Measurements from ENCODE around the gene DMRTC2.

Gene DMRTC2

GRCh38 chr19:41866284-41866683 lies 21.4 kb downstream of the DMRTC2 start:
- peaks cover 27% of the 10 kb centered on the region for H3K4me1 ChIP-seq (ENCODE audit: control insufficient read depth, insufficient read depth, low read length)
- H3K36me3 ChIP-seq (ENCODE audit: control insufficient read depth in 2 of 2, insufficient read depth in 1 of 2, low read length in 2 of 2) = peaks cover 97 to 98% of the 10 kb centered on the region in 2 experiments
- ChIA-PET CTCF (interaction anchor here (1.1 kb wide), 1 partner anchor 86 kb away, joined by 3 read pairs; no protein-coding TSS in a partner anchor), POLR2A (interaction anchor here (0.5 to 2.7 kb wide), 7 partner anchors 10 to 220 kb away, joined by 3 to 9 read pairs (median 5); partner anchors contain the start of gene RABAC1)
- H3K9me3 ChIP-seq (ENCODE audit: control insufficient read depth, insufficient read depth, low read depth, low read length) = no peaks in the 10 kb centered on the region
- TF ChIP-seq, protein P1, sequence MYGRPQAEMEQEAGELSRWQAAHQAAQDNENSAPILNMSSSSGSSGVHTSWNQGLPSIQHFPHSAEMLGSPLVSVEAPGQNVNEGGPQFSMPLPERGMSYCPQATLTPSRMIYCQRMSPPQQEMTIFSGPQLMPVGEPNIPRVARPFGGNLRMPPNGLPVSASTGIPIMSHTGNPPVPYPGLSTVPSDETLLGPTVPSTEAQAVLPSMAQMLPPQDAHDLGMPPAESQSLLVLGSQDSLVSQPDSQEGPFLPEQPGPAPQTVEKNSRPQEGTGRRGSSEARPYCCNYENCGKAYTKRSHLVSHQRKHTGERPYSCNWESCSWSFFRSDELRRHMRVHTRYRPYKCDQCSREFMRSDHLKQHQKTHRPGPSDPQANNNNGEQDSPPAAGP (tag by site-specific recombination; IDR thresholded peaks at IDR 0.05) = 0 out of 2 replicates have a peak, but pooled peaks have one; percentile 17
- no peak for TF ChIP-seq ZFP41 (tag by site-specific recombination; IDR thresholded peaks at IDR 0.05; ENCODE audit: borderline replicate concordance)
- TF ChIP-seq, protein P2, sequence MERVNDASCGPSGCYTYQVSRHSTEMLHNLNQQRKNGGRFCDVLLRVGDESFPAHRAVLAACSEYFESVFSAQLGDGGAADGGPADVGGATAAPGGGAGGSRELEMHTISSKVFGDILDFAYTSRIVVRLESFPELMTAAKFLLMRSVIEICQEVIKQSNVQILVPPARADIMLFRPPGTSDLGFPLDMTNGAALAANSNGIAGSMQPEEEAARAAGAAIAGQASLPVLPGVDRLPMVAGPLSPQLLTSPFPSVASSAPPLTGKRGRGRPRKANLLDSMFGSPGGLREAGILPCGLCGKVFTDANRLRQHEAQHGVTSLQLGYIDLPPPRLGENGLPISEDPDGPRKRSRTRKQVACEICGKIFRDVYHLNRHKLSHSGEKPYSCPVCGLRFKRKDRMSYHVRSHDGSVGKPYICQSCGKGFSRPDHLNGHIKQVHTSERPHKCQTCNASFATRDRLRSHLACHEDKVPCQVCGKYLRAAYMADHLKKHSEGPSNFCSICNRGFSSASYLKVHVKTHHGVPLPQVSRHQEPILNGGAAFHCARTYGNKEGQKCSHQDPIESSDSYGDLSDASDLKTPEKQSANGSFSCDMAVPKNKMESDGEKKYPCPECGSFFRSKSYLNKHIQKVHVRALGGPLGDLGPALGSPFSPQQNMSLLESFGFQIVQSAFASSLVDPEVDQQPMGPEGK (tag by site-specific recombination; IDR thresholded peaks at IDR 0.05) = 0 out of 2 replicates have a peak, but pooled peaks have one; percentile 16
- TF ChIP-seq GLIS2 (tag by site-specific recombination; IDR thresholded peaks at IDR 0.05) = peak; percentile 50; the same call in 1 of the 2 replicates
- no peak for TF ChIP-seq SALL2 (tag by site-specific recombination; IDR thresholded peaks at IDR 0.05; ENCODE audit: borderline replicate concordance)
- no peak for TF ChIP-seq ZBTB8A (tag by site-specific recombination; IDR thresholded peaks at IDR 0.05)
- peak; percentile 75 for TF ChIP-seq GLIS1 (tag by site-specific recombination; IDR thresholded peaks at IDR 0.05)
- TF ChIP-seq, protein P3, sequence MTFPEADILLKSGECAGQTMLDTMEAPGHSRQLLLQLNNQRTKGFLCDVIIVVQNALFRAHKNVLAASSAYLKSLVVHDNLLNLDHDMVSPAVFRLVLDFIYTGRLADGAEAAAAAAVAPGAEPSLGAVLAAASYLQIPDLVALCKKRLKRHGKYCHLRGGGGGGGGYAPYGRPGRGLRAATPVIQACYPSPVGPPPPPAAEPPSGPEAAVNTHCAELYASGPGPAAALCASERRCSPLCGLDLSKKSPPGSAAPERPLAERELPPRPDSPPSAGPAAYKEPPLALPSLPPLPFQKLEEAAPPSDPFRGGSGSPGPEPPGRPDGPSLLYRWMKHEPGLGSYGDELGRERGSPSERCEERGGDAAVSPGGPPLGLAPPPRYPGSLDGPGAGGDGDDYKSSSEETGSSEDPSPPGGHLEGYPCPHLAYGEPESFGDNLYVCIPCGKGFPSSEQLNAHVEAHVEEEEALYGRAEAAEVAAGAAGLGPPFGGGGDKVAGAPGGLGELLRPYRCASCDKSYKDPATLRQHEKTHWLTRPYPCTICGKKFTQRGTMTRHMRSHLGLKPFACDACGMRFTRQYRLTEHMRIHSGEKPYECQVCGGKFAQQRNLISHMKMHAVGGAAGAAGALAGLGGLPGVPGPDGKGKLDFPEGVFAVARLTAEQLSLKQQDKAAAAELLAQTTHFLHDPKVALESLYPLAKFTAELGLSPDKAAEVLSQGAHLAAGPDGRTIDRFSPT (tag by site-specific recombination; IDR thresholded peaks at IDR 0.05) = peak; percentile 52; the same call in 1 of the 2 replicates
- TF ChIP-seq PRDM10 (tag by site-specific recombination; IDR thresholded peaks at IDR 0.05) = peak; percentile 64
- H3K4me3 ChIP-seq (ENCODE audit: low read depth, low read length) = no peak overlapping the region
- H3K27ac ChIP-seq (ENCODE audit: extremely low read depth, low read depth, low read length) = peak overlapping the region; percentile 59

- POLR2A ChIA-PET = interaction anchor here (0.6 to 7.2 kb wide), 7 partner anchors 9 to 91 kb away, joined by 3 to 118 read pairs (median 6); partner anchors contain the start of genes RABAC1 and RPS19
- TF ChIP-seq SCRT1 (tag by site-specific recombination; IDR thresholded peaks at IDR 0.05; ENCODE audit: borderline replicate concordance) (peak; percentile 95), ZNF600 (tag by site-specific recombination; IDR thresholded peaks at IDR 0.05) (peak; percentile 81), ZFP69B (tag by site-specific recombination; IDR thresholded peaks at IDR 0.05) (peak; percentile 92), ZNF560 (tag by site-specific recombination; IDR thresholded peaks at IDR 0.05; ENCODE audit: borderline replicate concordance) (no peak), PRDM4 (tag by site-specific recombination; IDR thresholded peaks at IDR 0.05) (peak; percentile 65), HOXC10 (CRISPR knock-in tag; IDR thresholded peaks at IDR 0.05) (no peak), SCRT2 (tag by site-specific recombination; IDR thresholded peaks at IDR 0.05) (peak; percentile 97), ZNF221 (tag by site-specific recombination; IDR thresholded peaks at IDR 0.05; ENCODE audit: borderline replicate concordance) (no peak), ZBTB17 (tag by site-specific recombination; IDR thresholded peaks at IDR 0.05) (peak; percentile 29; the same call in 1 of the 2 replicates)
Measured at GRCh38 chr19:41868120-41868988, 23.5 kb downstream of the DMRTC2 start.

More at GRCh38 chr19:41868120-41868988, 23.5 kb downstream of the DMRTC2 start:
- Histone ChIP-seq H3K27ac (ENCODE audit: extremely low read depth, low read depth, low read length) (peak overlapping the region; percentile 35), H3K4me1 (ENCODE audit: control insufficient read depth, insufficient read depth, low read length) (peaks cover 8% of the 10 kb centered on the region; the same call in 1 of the 2 replicates), H3K36me3 (ENCODE audit: control insufficient read depth in 2 of 2, insufficient read depth in 1 of 2, low read length in 2 of 2) (peaks cover 81 to 87% of the 10 kb centered on the region in 2 experiments), H3K4me3 (ENCODE audit: low read depth, low read length) (no peak overlapping the region), H3K9me3 (ENCODE audit: control insufficient read depth, insufficient read depth, low read depth, low read length) (no peaks in the 10 kb centered on the region)
- CTCF ChIA-PET = interaction anchor here (1.0 to 2.1 kb wide), 4 partner anchors 9 to 167 kb away, joined by 3 to 7 read pairs (median 4); partner anchors contain the start of gene RPS19
